GM18502 (cell line): Measurements from ENCODE around the gene RUFY1.

Source experiments
- ATAC-seq: cut with Tn5 transposase; IDR thresholded peaks from one replicate; pipeline ENCODE4 v1.9.1; 2021; ENCODE audit warnings: mild to moderate bottlenecking; ENCODE audit not compliant: unreplicated experiment, poor library complexity

The RUFY1 gene

GRCh38 chr5:179657302-179658178 is 107.2 kb downstream of the RUFY1 start:
- ATAC-seq = peak; percentile 94

- ATAC-seq = peak; percentile 72
Measured at GRCh38 chr5:179658179-179658856, 108.0 kb downstream of the RUFY1 start.
